ENCODE data around the gene ARHGEF38. TPM values are rescaled to one million over a fixed set of nuclear protein-coding genes. Genes with fewer than 3 reads are reported as not detected.
"Not testable (repeated sequence)": the region's sequence is repeated elsewhere in the genome, so short reads cannot be mapped to it uniquely, and the experiment has no call there.

Gene ARHGEF38
- total RNA-seq, 1 experiment from 2014 or later = not detected

DNA sequence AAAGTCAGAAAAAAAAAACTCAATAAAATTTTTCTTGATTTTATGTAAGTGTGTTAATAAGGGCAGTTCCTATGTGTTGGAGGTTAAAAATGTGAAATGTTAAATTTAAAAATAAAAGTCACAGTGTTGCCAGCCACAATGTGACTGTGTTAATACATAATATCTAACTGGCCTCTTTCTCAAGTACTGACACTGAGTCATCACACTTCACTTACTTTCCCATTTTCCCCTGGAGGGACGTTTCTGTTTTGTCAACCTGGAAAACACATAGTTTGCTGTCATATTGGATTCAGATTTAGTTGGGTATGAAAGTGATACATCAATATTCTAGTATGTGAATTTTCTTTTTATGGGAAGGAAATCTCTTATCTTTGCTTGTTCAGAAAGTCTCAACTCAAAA lies 46.4 kb downstream of the ARHGEF38 start:
- DNase-seq (ENCODE audit: low read depth, low spot score) = peak; percentile 37
- in situ Hi-C loops (cut with HindIII; ENCODE audit: low pct_unique_long_range_greater_than_20kb, low sequenced_read_pairs) = no loop called here

DNA sequence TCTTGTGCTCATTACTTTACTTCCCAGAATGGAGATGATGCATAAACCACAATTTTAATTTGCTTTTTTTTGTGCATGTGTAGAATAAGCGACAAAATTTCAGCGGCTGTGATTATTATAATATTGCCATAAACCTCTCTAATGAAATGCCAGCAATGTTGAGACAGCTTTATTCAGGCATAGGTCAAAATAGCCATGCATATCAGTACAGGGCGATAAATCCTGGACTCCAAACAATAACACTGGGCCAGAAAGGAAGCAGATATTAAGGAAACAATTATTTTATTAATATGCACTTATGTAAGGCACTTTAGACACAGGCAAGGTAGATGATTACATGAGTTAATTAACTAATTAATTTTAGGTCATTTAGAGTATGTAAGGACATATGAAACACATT lies 47.1 kb downstream of the ARHGEF38 start:
- DNase-seq (ENCODE audit: low read depth, low spot score) = no peak
- in situ Hi-C loops (cut with HindIII; ENCODE audit: low pct_unique_long_range_greater_than_20kb, low sequenced_read_pairs) = no loop called here

DNA sequence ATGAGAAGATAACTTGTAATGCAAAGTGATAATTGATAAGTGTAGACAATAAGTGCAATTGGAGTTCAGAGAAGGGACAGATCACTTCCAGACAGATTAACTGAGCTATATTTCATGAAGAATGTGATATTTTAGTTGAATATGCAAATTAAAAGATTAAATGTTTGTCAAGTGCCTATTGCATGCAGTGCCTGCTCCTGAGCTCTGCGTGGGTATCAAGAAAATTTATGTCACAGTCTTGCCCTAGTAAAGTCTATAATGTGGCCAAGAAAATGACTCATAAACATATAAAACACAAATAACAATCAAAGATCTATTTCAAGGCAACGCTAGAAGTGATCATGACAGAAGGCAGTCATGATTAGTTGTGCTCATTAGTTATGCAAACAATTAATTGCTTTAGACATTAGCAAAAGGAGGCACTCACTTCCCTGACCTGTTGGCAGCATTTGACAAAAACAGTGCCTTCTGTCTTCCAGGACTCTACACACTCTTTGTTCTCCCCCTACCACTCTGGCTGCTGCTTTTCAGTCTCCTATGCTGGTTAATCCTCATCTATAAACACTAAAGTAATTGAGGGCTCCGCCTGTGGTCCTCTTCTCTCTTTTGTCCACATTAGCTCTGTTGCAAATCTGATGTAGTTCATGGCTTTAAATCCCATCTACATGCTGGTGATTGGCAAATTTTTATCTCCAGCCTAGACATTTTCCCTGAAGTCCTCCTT lies 47.7 kb downstream of the ARHGEF38 start:
- in situ Hi-C loops (cut with HindIII; ENCODE audit: low pct_unique_long_range_greater_than_20kb, low sequenced_read_pairs) = no loop called here
- DNase-seq (ENCODE audit: low read depth, low spot score) = no peak

- no peak for DNase-seq (ENCODE audit: low read depth, low spot score)
- in situ Hi-C loops (cut with HindIII; ENCODE audit: low pct_unique_long_range_greater_than_20kb, low sequenced_read_pairs) = no loop called here
Observed at GRCh38 chr4:105600951-105601350, 48.5 kb downstream of the ARHGEF38 start.

- in situ Hi-C loops (cut with HindIII; ENCODE audit: low pct_unique_long_range_greater_than_20kb, low sequenced_read_pairs) = no loop called here
- no peak for DNase-seq (ENCODE audit: low read depth, low spot score)
Observed at GRCh38 chr4:105601406-105601805, 49.0 kb downstream of the ARHGEF38 start.

- DNase-seq (ENCODE audit: low read depth, low spot score) = no peak
- in situ Hi-C loops (cut with HindIII; ENCODE audit: low pct_unique_long_range_greater_than_20kb, low sequenced_read_pairs) = no loop called here
Observed at GRCh38 chr4:105603158-105603557, 50.7 kb downstream of the ARHGEF38 start.

GRCh38 chr4:105605493-105605892 lies 53.1 kb downstream of the ARHGEF38 start:
- in situ Hi-C loops (cut with HindIII; ENCODE audit: low pct_unique_long_range_greater_than_20kb, low sequenced_read_pairs) = no loop called here

GRCh38 chr4:105607876-105608275 lies 55.5 kb downstream of the ARHGEF38 start:
- DNase-seq (ENCODE audit: low read depth, low spot score) = no peak
- in situ Hi-C loops (cut with HindIII; ENCODE audit: low pct_unique_long_range_greater_than_20kb, low sequenced_read_pairs) = no loop called here

More at GRCh38 chr4:105605493-105605892, 53.1 kb downstream of the ARHGEF38 start:
- DNase-seq (ENCODE audit: low read depth, low spot score) = no peak

GRCh38 chr4:105609819-105610218 lies 57.4 kb downstream of the ARHGEF38 start:
- in situ Hi-C loops (cut with HindIII; ENCODE audit: low pct_unique_long_range_greater_than_20kb, low sequenced_read_pairs); DNase-seq (ENCODE audit: low read depth, low spot score): not testable (repeated sequence)

- DNase-seq (ENCODE audit: low read depth, low spot score) = no peak
- in situ Hi-C loops (cut with HindIII; ENCODE audit: low pct_unique_long_range_greater_than_20kb, low sequenced_read_pairs) = no loop called here
Observed at GRCh38 chr4:105613306-105613705, 60.9 kb downstream of the ARHGEF38 start.

GRCh38 chr4:105619188-105619931 lies 66.9 kb downstream of the ARHGEF38 start:
- DNase-seq (ENCODE audit: low read depth, low spot score) = peak; percentile 33
- in situ Hi-C loops (cut with HindIII; ENCODE audit: low pct_unique_long_range_greater_than_20kb, low sequenced_read_pairs) = no loop called here

DNA sequence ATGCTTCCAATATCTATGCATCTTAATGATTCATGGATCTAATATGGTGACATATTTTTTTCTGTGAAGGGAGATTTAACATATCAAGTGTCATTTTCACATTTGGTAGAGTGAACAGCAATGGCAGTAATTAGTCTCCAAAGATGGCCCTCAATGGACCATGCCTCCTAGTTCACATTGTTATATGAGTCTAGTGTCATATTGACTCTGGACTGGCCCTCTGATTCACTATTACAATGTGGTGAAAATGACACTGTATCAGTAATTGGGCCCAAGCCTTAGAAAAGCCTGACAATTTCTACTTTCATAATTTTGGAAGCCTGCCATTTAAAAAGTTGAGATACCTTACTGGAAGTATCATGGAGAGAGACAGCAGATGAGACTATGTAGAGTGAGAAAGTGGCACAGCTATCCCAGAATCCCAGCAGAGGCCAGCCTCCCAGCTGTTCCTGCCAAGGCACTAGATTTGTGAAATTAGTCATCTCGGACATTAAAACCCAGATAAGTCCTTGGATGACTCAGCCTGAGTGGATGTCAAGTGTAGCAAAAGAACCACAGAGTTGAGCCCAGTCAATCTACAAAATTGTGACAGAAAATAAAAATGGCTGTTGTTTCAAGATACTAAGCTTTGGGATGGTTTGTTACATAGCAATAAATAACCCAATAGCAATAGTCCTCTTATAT lies 68.4 kb downstream of the ARHGEF38 start:
- in situ Hi-C loops (cut with HindIII; ENCODE audit: low pct_unique_long_range_greater_than_20kb, low sequenced_read_pairs) = no loop called here
- DNase-seq (ENCODE audit: low read depth, low spot score) = no peak

- DNase-seq (ENCODE audit: low read depth, low spot score) = no peak
- in situ Hi-C loops (cut with HindIII; ENCODE audit: low pct_unique_long_range_greater_than_20kb, low sequenced_read_pairs) = no loop called here
Observed at GRCh38 chr4:105622269-105622668, 69.8 kb downstream of the ARHGEF38 start.

DNA sequence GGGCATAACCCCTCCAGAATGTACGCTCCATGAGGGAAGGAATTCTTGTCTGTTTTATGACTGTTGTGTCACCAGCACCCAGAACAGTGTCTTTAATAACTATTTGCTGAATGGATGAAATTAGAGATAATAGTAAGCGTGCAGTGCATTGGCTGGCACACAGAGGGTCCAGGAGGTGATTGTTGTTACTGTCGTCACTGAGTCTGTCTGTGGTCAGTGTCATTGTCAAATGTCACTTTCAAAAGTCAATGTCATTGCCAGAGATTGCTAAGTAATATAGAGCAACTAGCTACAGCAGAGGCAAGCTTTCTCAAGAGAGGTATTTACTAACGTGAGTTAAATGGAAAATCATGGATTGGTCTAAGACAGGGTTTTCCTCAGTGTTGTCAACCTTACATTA lies 70.7 kb downstream of the ARHGEF38 start:
- in situ Hi-C loops (cut with HindIII; ENCODE audit: low pct_unique_long_range_greater_than_20kb, low sequenced_read_pairs) = no loop called here
- DNase-seq (ENCODE audit: low read depth, low spot score) = no peak

GRCh38 chr4:105624530-105624929 lies 72.1 kb downstream of the ARHGEF38 start:
- in situ Hi-C loops (cut with HindIII; ENCODE audit: low pct_unique_long_range_greater_than_20kb, low sequenced_read_pairs) = no loop called here
- DNase-seq (ENCODE audit: low read depth, low spot score) = no peak

DNA sequence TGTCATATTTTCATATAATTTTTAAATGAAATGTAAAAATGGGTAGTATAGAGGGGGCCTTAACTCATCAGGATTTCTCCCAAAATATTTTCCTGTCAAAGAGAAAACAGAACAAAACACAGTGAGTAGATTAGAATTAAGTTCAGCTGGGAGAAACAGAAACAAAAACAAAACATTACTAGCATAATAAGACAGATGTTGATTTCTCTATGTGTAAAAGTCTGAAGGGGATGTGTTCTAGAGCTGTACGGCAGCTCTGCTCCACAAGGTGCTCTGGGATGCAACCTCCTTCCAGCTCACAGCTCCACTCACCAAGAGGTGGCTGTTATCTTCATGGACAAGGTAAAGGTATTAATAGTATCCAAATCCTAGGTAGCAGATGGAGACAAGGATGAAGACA lies 72.8 kb downstream of the ARHGEF38 start:
- DNase-seq (ENCODE audit: low read depth, low spot score) = no peak
- in situ Hi-C loops (cut with HindIII; ENCODE audit: low pct_unique_long_range_greater_than_20kb, low sequenced_read_pairs) = no loop called here

GRCh38 chr4:105626846-105627245 lies 74.4 kb downstream of the ARHGEF38 start:
- no peak for DNase-seq (ENCODE audit: low read depth, low spot score)
- in situ Hi-C loops (cut with HindIII; ENCODE audit: low pct_unique_long_range_greater_than_20kb, low sequenced_read_pairs) = no loop called here

DNA sequence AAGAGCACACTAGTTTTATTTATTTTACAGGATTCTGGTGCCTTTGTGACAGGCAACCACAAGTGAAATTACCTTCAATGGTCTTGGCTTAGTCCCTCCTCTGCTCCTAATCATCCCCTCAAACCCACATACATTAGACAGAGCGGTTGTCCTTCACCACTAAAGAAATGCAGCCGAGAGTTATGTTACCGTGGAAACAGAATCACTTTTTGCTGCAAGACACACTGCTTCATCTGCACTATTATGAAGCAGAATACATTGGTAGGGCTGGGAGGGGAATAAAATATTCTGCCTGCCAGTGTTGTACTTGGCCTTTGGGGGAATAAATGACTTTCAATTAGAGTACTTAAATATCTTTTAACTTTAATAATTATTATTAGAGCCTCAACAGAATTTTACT lies 75.2 kb downstream of the ARHGEF38 start:
- in situ Hi-C loops (cut with HindIII; ENCODE audit: low pct_unique_long_range_greater_than_20kb, low sequenced_read_pairs) = no loop called here
- DNase-seq (ENCODE audit: low read depth, low spot score) = no peak

All from SK-MEL-5 (cell line).